ENCODE measurements around the gene CELA3B. TPM values are rescaled to one million over a fixed set of nuclear protein-coding genes. Genes with fewer than 3 reads are reported as not detected.

Gene CELA3B
- total and polyA plus RNA-seq, 2 of the 13 experiments (the other 11 are each of a cell fraction or from before 2014, with no cell fraction given), result 0.34 TPM; not detected in 1

GRCh38 chr1:22001409-22001808 is 24.6 kb downstream of the CELA3B start, which contains the start of gene CELA3A:
Gene CELA3A (plus strand): TSS chr1:22001657. CDS start chr1:22001675, 18 bp downstream.
- intact Hi-C loops (cut with micrococcal nuclease; ENCODE audit: unreplicated experiment), result no loop called here
- no TSS peak for BruUV-seq (replicated peaks)

More at GRCh38 chr1:22001409-22001808, 24.6 kb downstream of the CELA3B start, which contains the start of gene CELA3A:
- TF ChIP-seq ZNF687 (CRISPR knock-in tag; IDR thresholded peaks at IDR 0.05) (peak; percentile 29; the same call in 1 of the 2 replicates), THRA (CRISPR knock-in tag; IDR thresholded peaks at IDR 0.05; ENCODE audit: borderline replicate concordance) (no peak)
- no peak within 1 kb of the TSS for H3K4me3 ChIP-seq (replicated peaks in 1 of 3; ENCODE audit: insufficient read depth in 1 of 3, low read depth in 2 of 3, low read length in 3 of 3)
- no peaks in the 10 kb centered on the region for H3K36me3 ChIP-seq (replicated peaks in 1 of 2; ENCODE audit: control insufficient read depth in 1 of 2, insufficient read depth in 2 of 2, low read length in 2 of 2)
- no peaks in the 10 kb centered on the region for H3K79me2 ChIP-seq (ENCODE audit: insufficient read depth, low read length)
- no peaks in the 10 kb centered on the region for H4K20me1 ChIP-seq (ENCODE audit: insufficient read depth, low read length)
- H3K4me1 ChIP-seq (ENCODE audit: insufficient read depth, low read length), result peaks cover 67% of the 10 kb centered on the region
- H3K9me3 ChIP-seq (ENCODE audit: low read length), result no peaks in the 10 kb centered on the region
- H2AFZ ChIP-seq (ENCODE audit: low read length), result no peak within 1 kb of the TSS
- in situ Hi-C loops (cut with HindIII; ENCODE audit: extremely low pct_ligation_motif_present, low pct_unique_long_range_greater_than_20kb), result no loop called here
- H3K27me3 ChIP-seq (ENCODE audit: control insufficient read depth in 1 of 2, insufficient read depth in 2 of 2, low read length in 2 of 2), result no peaks in the 10 kb centered on the region
- no peak within 1 kb of the TSS for H3K4me2 ChIP-seq (ENCODE audit: low read depth, low read length)
- DNase-seq (ENCODE audit: low spot score), result no peak
- CTCF ChIA-PET (ENCODE audit: low intra/inter-chr PET ratio, low total read pairs), result no interaction called here
- POLR2A ChIA-PET, result no interaction called here
- H3K9ac ChIP-seq (ENCODE audit: insufficient read depth, low read depth, low read length), result no peak within 1 kb of the TSS
- no peak for FAIRE-seq
- 78% methylated on average over 4 of the region's 5 CpGs for WGBS (ENCODE audit: low lambda C conversion rate)
- H3K27ac ChIP-seq (ENCODE audit: extremely low read length, insufficient read depth, low read length), result no peak within 1 kb of the TSS
- ATAC-seq, result no peak

Data from HepG2 (cell line).